ENCODE measurements around the gene C10orf105. TPM values are rescaled to one million over a fixed set of nuclear protein-coding genes. Genes with fewer than 3 reads are reported as not detected.

Gene C10orf105
- polyA plus RNA-seq, 1 donor (not counting 4 experiments of a cell fraction or from before 2014, with no cell fraction given), result not detected

GRCh38 chr10:71735709-71736569, 16.4 kb upstream of the C10orf105 start:
- FAIRE-seq (no peak), DNase-seq (ENCODE audit: low read depth, low spot score) (no peak)
- no peaks in the 10 kb centered on the region for H4K20me1 ChIP-seq (ENCODE audit: control insufficient read depth, extremely low read depth, insufficient read depth, low read length)
- no peak overlapping the region for H3K9ac ChIP-seq (ENCODE audit: control insufficient read depth, extremely low read depth, insufficient read depth, low read length)
- dilution Hi-C loops (cut with MboI; ENCODE audit: extremely low pct_ligation_motif_present, low sequenced_read_pairs), result no loop called here
- no peak overlapping the region for H3K4me3 ChIP-seq (ENCODE audit: control insufficient read depth in 2 of 3, extremely low read depth in 1 of 3, insufficient read depth in 2 of 3, low read depth in 1 of 3, low read length in 3 of 3)
- peaks cover 23% of the 10 kb centered on the region for H3K4me1 ChIP-seq (ENCODE audit: control insufficient read depth, extremely low read depth, insufficient read depth, low read length)
- TF ChIP-seq CTCF (optimal IDR thresholded peaks at IDR 0.05 in 1 of 3, IDR thresholded peaks at IDR 0.05 in 1 of 3, conservative IDR thresholded peaks at IDR 0.05 in 1 of 3; ENCODE audit: extremely low read depth in 1 of 3, insufficient read depth in 2 of 3, low read length in 3 of 3) (no peak), EZH2 (IDR thresholded peaks at IDR 0.05; ENCODE audit: low read length) (no peak)
- H3K27me3 ChIP-seq (ENCODE audit: control insufficient read depth, extremely low read depth, insufficient read depth, low read length), result peaks cover 8% of the 10 kb centered on the region
- no peaks in the 10 kb centered on the region for H3K36me3 ChIP-seq (ENCODE audit: control insufficient read depth in 2 of 2, extremely low read depth in 1 of 2, insufficient read depth in 2 of 2, low read length in 2 of 2)
- no peak overlapping the region for H3K27ac ChIP-seq (ENCODE audit: control insufficient read depth, insufficient read depth, low read length)
- H2AFZ ChIP-seq (ENCODE audit: control insufficient read depth, low read length), result no peak overlapping the region
- H3K4me2 ChIP-seq (ENCODE audit: control insufficient read depth, extremely low read depth, insufficient read depth, low read depth, low read length), result no peak overlapping the region
- no peaks in the 10 kb centered on the region for H3K79me2 ChIP-seq (ENCODE audit: control insufficient read depth, insufficient read depth, low read length)
- no peaks in the 10 kb centered on the region for H3K9me3 ChIP-seq (ENCODE audit: control insufficient read depth, low read depth, low read length)
- no peaks in the 10 kb centered on the region for H3K9me1 ChIP-seq (ENCODE audit: control insufficient read depth, extremely low read depth, insufficient read depth, low read length)

- H3K27me3 ChIP-seq (ENCODE audit: control insufficient read depth, extremely low read depth, insufficient read depth, low read length), result peaks cover 8% of the 10 kb centered on the region
- no peak overlapping the region for H3K9ac ChIP-seq (ENCODE audit: control insufficient read depth, extremely low read depth, insufficient read depth, low read length)
- TF ChIP-seq EZH2 (IDR thresholded peaks at IDR 0.05; ENCODE audit: low read length) (no peak), CTCF (optimal IDR thresholded peaks at IDR 0.05 in 1 of 3, IDR thresholded peaks at IDR 0.05 in 1 of 3, conservative IDR thresholded peaks at IDR 0.05 in 1 of 3; ENCODE audit: extremely low read depth in 1 of 3, insufficient read depth in 2 of 3, low read length in 3 of 3) (no peak)
- H3K4me3 ChIP-seq (ENCODE audit: control insufficient read depth in 2 of 3, extremely low read depth in 1 of 3, insufficient read depth in 2 of 3, low read depth in 1 of 3, low read length in 3 of 3), result no peak overlapping the region
- H3K9me1 ChIP-seq (ENCODE audit: control insufficient read depth, extremely low read depth, insufficient read depth, low read length), result no peaks in the 10 kb centered on the region
- no peak for FAIRE-seq
- H3K4me2 ChIP-seq (ENCODE audit: control insufficient read depth, extremely low read depth, insufficient read depth, low read depth, low read length), result no peak overlapping the region
- no peaks in the 10 kb centered on the region for H3K79me2 ChIP-seq (ENCODE audit: control insufficient read depth, insufficient read depth, low read length)
- H2AFZ ChIP-seq (ENCODE audit: control insufficient read depth, low read length), result no peak overlapping the region
- no peaks in the 10 kb centered on the region for H3K9me3 ChIP-seq (ENCODE audit: control insufficient read depth, low read depth, low read length)
- H3K36me3 ChIP-seq (ENCODE audit: control insufficient read depth in 2 of 2, extremely low read depth in 1 of 2, insufficient read depth in 2 of 2, low read length in 2 of 2), result no peaks in the 10 kb centered on the region
- H4K20me1 ChIP-seq (ENCODE audit: control insufficient read depth, extremely low read depth, insufficient read depth, low read length), result no peaks in the 10 kb centered on the region
- H3K27ac ChIP-seq (ENCODE audit: control insufficient read depth, insufficient read depth, low read length), result no peak overlapping the region
- dilution Hi-C loops (cut with MboI; ENCODE audit: extremely low pct_ligation_motif_present, low sequenced_read_pairs), result no loop called here
- DNase-seq (ENCODE audit: low read depth, low spot score), result no peak
- H3K4me1 ChIP-seq (ENCODE audit: control insufficient read depth, extremely low read depth, insufficient read depth, low read length), result peaks cover 13% of the 10 kb centered on the region
These were observed 15.2 kb upstream of the C10orf105 start for GRCh38 chr10:71734797-71735196.

All from keratinocyte (primary cell).